CD4-positive, alpha-beta T cell (primary cell): ENCODE data around the gene TNRC6B. TPM values are rescaled to one million over a fixed set of nuclear protein-coding genes. Genes with fewer than 3 reads are reported as not detected.
A peak's percentile ranks its signal among the peaks of the same experiment; 100 is the strongest.

Experiments used
- ATAC-seq: fragments of 200-7000 bp; cut with Tn5 transposase; one replicate; pipeline ENCODE4 v1.10.0; 2022; ENCODE audit warnings: mild to moderate bottlenecking; ENCODE audit not compliant: poor library complexity
- CTCF ChIA-PET: fragments of 350-600 bp; sonication (Branson Sonifier 250); formaldehyde crosslinking; loops from one replicate; lab custom pipeline; 2021; ENCODE audit warnings: antibody characterized with exemption, inconsistent platforms; lab: Charles Lee
- POLR2A ChIA-PET: fragments of 350-600 bp; sonication (Branson Sonifier 250); formaldehyde crosslinking; loops from one replicate; lab custom pipeline; 2021; ENCODE audit warnings: antibody characterized with exemption, inconsistent platforms; lab: Charles Lee
- DNase-seq, 14 experiments: peaks; one replicate each; pipeline ENCODE4 v3.0.0-alpha.2; 2013 to 2020; ENCODE audit warnings: mixed read lengths in 2 of 14
- H3K27ac ChIP-seq, 2 donors: one replicate each; pipeline versions ENCODE4 v1.5.1 to v1.7.0; 2013; ENCODE audit warnings: low read length in 2 of 2, low read depth in 1 of 2, mild to moderate bottlenecking in 1 of 2
- H3K27me3 ChIP-seq, 2 experiments: 1 replicate in 1 of 2; 2 replicates in 1 of 2; pipeline versions ENCODE4 v1.6.1 to v1.7.0; 2013; ENCODE audit warnings: low read length in 2 of 2, control low read depth in 1 of 2, mild to moderate bottlenecking in 1 of 2, moderate library complexity in 1 of 2; ENCODE audit not compliant: insufficient read depth in 2 of 2, control insufficient read depth in 1 of 2
- H3K36me3 ChIP-seq: one replicate; pipeline ENCODE4 v1.6.1; 2013; ENCODE audit warnings: low read length, control low read depth; ENCODE audit not compliant: insufficient read depth
- H3K4me1 ChIP-seq: one replicate; pipeline ENCODE4 v1.6.1; 2013; ENCODE audit warnings: low read length, control low read depth; ENCODE audit not compliant: insufficient read depth
- H3K4me3 ChIP-seq: one replicate; pipeline ENCODE4 v1.5.1; 2013; ENCODE audit warnings: mild to moderate bottlenecking, low read length, moderate library complexity
- H3K9me3 ChIP-seq, 2 experiments: 1 replicate in 1 of 2; 2 replicates in 1 of 2; pipeline versions ENCODE4 v1.6.1 to v1.7.0; 2013; ENCODE audit warnings: low read length in 2 of 2, mild to moderate bottlenecking in 2 of 2, control low read depth in 1 of 2, moderate library complexity in 1 of 2; ENCODE audit not compliant: control insufficient read depth in 1 of 2, insufficient read depth in 1 of 2
- H3K27ac Mint-ChIP-seq: one replicate; pipeline ENCODE4 v1.8.0; 2020; ENCODE audit warnings: mixed read lengths
- H3K27me3 Mint-ChIP-seq: one replicate; pipeline ENCODE4 v1.8.0; 2021; ENCODE audit warnings: mixed read lengths
- H3K36me3 Mint-ChIP-seq: one replicate; pipeline ENCODE4 v1.8.0; 2021; ENCODE audit warnings: low read depth, mixed read lengths
- H3K4me1 Mint-ChIP-seq: one replicate; pipeline ENCODE4 v1.8.0; 2021; ENCODE audit warnings: low read depth, mixed read lengths
- H3K4me3 Mint-ChIP-seq: one replicate; pipeline ENCODE4 v1.8.0; 2020; ENCODE audit warnings: mild to moderate bottlenecking, mixed read lengths
- H3K9me3 Mint-ChIP-seq: one replicate; pipeline ENCODE4 v1.8.0; 2020; ENCODE audit warnings: mixed read lengths
- CTCF ChIP-seq: fragments of 200-600 bp; IDR thresholded peaks from one replicate; pipeline ENCODE4 v1.8.0; 2022; ENCODE audit warnings: antibody characterized with exemption, mild to moderate bottlenecking
- intact Hi-C, 2 experiments: fragments of 100-400 bp; cut with DNase I in 1 of 2; cut with micrococcal nuclease in 1 of 2; formaldehyde crosslinking; loops; one replicate each; pipeline versions ENCODE4 v1.15.1 to v1.9.0; 2023 to 2025; cut with DNase I, micrococcal nuclease
- total RNA-seq, 174 experiments: library from RNA in 2 of 174; stranded (reverse) in 2 of 174; gene quantifications; one replicate each; pipeline ENCODE4 v1.2.3 and lab custom pipeline; 2021 to 2026

Gene TNRC6B
- total RNA-seq, 2 experiments from 2014 or later: 110 to 111 TPM

GRCh38 chr22:40241200-40241763 lies 63.6 kb downstream of the TNRC6B start:
- peak; percentile 69 for ATAC-seq
- peaks cover 89% of the 10 kb centered on the region for H3K4me1 ChIP-seq

DNA sequence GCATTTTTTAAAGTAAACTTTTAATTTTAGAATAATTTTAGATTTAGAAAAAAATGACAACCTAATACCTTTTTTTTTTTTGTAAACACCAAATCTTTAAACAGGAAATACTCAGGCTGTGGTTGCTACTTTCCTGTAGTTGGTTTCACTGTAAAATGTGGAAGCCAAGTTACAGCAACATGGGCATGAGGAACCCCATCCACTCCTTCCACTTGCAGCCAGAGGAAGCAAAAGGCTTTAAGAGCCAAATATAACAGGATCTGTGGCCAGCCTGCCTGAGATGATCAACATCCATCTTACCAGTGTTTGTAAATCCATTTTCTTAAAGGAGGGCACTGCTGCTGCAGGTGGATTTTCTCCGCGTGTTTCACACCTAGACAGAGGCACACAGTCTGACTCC lies 66.2 kb downstream of the TNRC6B start:
- Mint-ChIP-seq H3K9me3 (no peaks in the 10 kb centered on the region), H3K4me1 (peaks cover 93% of the 10 kb centered on the region), H3K36me3 (peaks cover 42% of the 10 kb centered on the region), H3K27me3 (no peaks in the 10 kb centered on the region), H3K27ac (peak overlapping the region; percentile 86), H3K4me3 (peak overlapping the region; percentile 80)
- Histone ChIP-seq H3K27ac (peak overlapping the region in 1 of 2 donors; percentile 18), H3K9me3 (no peaks in the 10 kb centered on the region), H3K4me1 (peaks cover 82% of the 10 kb centered on the region), H3K4me3 (peak overlapping the region; percentile 9), H3K36me3 (peaks cover 11% of the 10 kb centered on the region), H3K27me3 (no peaks in the 10 kb centered on the region)
- intact Hi-C loops: loop anchor here in 1 of 2 experiments (5.0 kb wide), 3 partner anchors 42 to 187 kb away; no protein-coding TSS in a partner anchor
- ChIA-PET CTCF (interaction anchor here (0.6 to 1.6 kb wide), 4 partner anchors 9 to 104 kb away, joined by 3 to 4 read pairs (median 4); no protein-coding TSS in a partner anchor), POLR2A (interaction anchor here (0.6 to 0.8 kb wide), 5 partner anchors 24 to 200 kb away, joined by 3 to 5 read pairs (median 4); no protein-coding TSS in a partner anchor)
- no peak for TF ChIP-seq CTCF
- peak in 4 of 14 experiments; percentile 20 to 71 (median 57) for DNase-seq
- no peak for ATAC-seq

More at GRCh38 chr22:40241200-40241763, 63.6 kb downstream of the TNRC6B start:
- Mint-ChIP-seq H3K36me3 (peaks cover 25% of the 10 kb centered on the region), H3K9me3 (no peaks in the 10 kb centered on the region), H3K4me1 (peaks cover 94% of the 10 kb centered on the region), H3K4me3 (peak overlapping the region; percentile 12), H3K27ac (peak overlapping the region; percentile 86), H3K27me3 (no peaks in the 10 kb centered on the region)
- H3K4me3 ChIP-seq: no peak overlapping the region
- H3K27ac ChIP-seq: peak overlapping the region; percentile 18 to 44
- POLR2A ChIA-PET: interaction anchor here (0.5 to 2.0 kb wide), 12 partner anchors 11 to 197 kb away, joined by 3 to 11 read pairs (median 3); partner anchors contain the start of gene TNRC6B
- no peaks in the 10 kb centered on the region for H3K27me3 ChIP-seq
- CTCF ChIA-PET: interaction anchor here (0.6 to 2.5 kb wide), 10 partner anchors 22 to 196 kb away, joined by 3 to 13 read pairs (median 3); partner anchors contain the start of gene TNRC6B
- peak in 5 of 14 experiments; percentile 13 to 77 (median 67) for DNase-seq
- no peaks in the 10 kb centered on the region for H3K9me3 ChIP-seq
- intact Hi-C loops: loop anchor here in 1 of 2 experiments (1.0 to 5.0 kb wide), 4 partner anchors 25 to 184 kb away; no protein-coding TSS in a partner anchor
- H3K36me3 ChIP-seq: peaks cover 4% of the 10 kb centered on the region
- no peak for TF ChIP-seq CTCF

- Histone ChIP-seq H3K27me3 (no peaks in the 10 kb centered on the region), H3K36me3 (peaks cover 16% of the 10 kb centered on the region), H3K4me3 (no peak overlapping the region), H3K27ac (peak overlapping the region in 1 of 2 donors; percentile 18), H3K4me1 (peaks cover 81% of the 10 kb centered on the region), H3K9me3 (no peaks in the 10 kb centered on the region)
- H3K9me3 Mint-ChIP-seq: no peaks in the 10 kb centered on the region
- DNase-seq (no peak), ATAC-seq (no peak)
- POLR2A ChIA-PET: interaction anchor here (0.7 kb wide), 1 partner anchor 775 kb away, joined by 3 read pairs; no protein-coding TSS in a partner anchor
- TF ChIP-seq CTCF: no peak
- H3K4me3 Mint-ChIP-seq: no peak overlapping the region
- H3K27me3 Mint-ChIP-seq: no peaks in the 10 kb centered on the region
- peaks cover 93% of the 10 kb centered on the region for H3K4me1 Mint-ChIP-seq
- peak overlapping the region; percentile 86 for H3K27ac Mint-ChIP-seq
- CTCF ChIA-PET: interaction anchor here (1.6 kb wide), 1 partner anchor 103 kb away, joined by 4 read pairs; no protein-coding TSS in a partner anchor
- H3K36me3 Mint-ChIP-seq: peaks cover 49% of the 10 kb centered on the region
- intact Hi-C loops: loop anchor here in 1 of 2 experiments (5.0 kb wide), 3 partner anchors 42 to 187 kb away; no protein-coding TSS in a partner anchor
These were observed 66.9 kb downstream of the TNRC6B start for GRCh38 chr22:40244586-40244985.
